ENCODE measurements around the gene MANEAL.
"Not testable (repeated sequence)": the region's sequence is repeated elsewhere in the genome, so short reads cannot be mapped to it uniquely, and the experiment has no call there.

MANEAL gene

DNA sequence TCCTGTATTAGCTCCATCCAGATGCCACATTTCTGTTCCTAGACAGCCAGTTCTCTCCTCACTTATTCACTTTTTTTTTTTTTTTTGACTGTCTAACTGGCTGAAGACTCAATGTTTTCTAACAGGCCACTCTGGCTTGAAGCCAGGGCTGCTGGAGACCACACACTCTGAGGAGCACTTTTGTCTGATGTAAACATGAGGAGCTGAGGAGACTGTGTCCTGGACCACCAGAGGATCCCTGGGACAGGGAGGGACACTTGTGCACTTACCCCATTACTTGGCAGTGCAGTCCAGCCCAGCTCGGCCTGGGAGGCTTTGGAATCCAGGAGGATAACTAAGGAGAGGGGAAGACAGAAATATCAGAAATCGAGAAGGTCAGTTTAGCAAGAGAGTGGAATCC is 31.1 kb upstream of the MANEAL start:
- peaks cover 9% of the 10 kb centered on the region for H3K4me1 ChIP-seq (ENCODE audit: control insufficient read depth, low read depth, low read length)
- H3K9ac ChIP-seq (ENCODE audit: low read length), result no peak overlapping the region
- H3K4me3 ChIP-seq (ENCODE audit: low read length), result no peak overlapping the region
- no peaks in the 10 kb centered on the region for H3K36me3 ChIP-seq (ENCODE audit: control insufficient read depth, low read depth, low read length)
- no peaks in the 10 kb centered on the region for H3K9me3 ChIP-seq (ENCODE audit: control insufficient read depth, low read depth, low read length)
- peaks cover 99% of the 10 kb centered on the region for H3K27me3 ChIP-seq (ENCODE audit: control insufficient read depth, insufficient read depth, low read length)
- no peak overlapping the region for H3K27ac ChIP-seq (ENCODE audit: low read length)

- H3K9ac ChIP-seq (ENCODE audit: low read length), result no peak overlapping the region
- no peaks in the 10 kb centered on the region for H3K36me3 ChIP-seq (ENCODE audit: control insufficient read depth, low read depth, low read length)
- H3K4me3 ChIP-seq (ENCODE audit: low read length), result no peak overlapping the region
- H3K27ac ChIP-seq (ENCODE audit: low read length), result no peak overlapping the region
- peaks cover 9% of the 10 kb centered on the region for H3K4me1 ChIP-seq (ENCODE audit: control insufficient read depth, low read depth, low read length)
- H3K9me3 ChIP-seq (ENCODE audit: control insufficient read depth, low read depth, low read length), result no peaks in the 10 kb centered on the region
- peaks cover 99% of the 10 kb centered on the region for H3K27me3 ChIP-seq (ENCODE audit: control insufficient read depth, insufficient read depth, low read length)
These were observed 29.7 kb upstream of the MANEAL start for GRCh38 chr1:37763791-37764413.

DNA sequence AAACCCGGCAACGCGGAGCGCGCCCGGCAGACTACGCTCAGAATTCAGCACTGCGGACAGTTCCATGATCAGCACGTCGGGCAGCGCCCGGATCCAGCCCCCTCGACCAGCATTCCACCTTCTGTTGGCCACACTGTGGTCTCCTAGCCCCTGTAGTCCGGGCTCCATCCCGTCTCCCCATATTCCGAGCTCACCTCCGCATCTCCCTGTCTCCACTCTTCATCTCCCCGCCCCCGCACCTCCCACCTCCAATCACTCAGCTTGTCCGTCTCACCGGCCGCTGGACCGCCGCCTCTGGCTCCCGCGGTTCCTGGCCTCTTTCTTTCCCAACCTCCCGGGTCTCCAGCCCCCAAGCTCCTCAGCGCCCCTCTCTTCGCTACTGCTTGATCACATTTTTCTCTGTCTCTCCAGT is 29.2 kb upstream of the MANEAL start:
- no peak overlapping the region for H3K27ac ChIP-seq (ENCODE audit: low read length)
- H3K9ac ChIP-seq (ENCODE audit: low read length), result no peak overlapping the region
- H3K4me1 ChIP-seq (ENCODE audit: control insufficient read depth, low read depth, low read length), result peaks cover 9% of the 10 kb centered on the region
- no peaks in the 10 kb centered on the region for H3K36me3 ChIP-seq (ENCODE audit: control insufficient read depth, low read depth, low read length)
- H3K9me3 ChIP-seq (ENCODE audit: control insufficient read depth, low read depth, low read length), result no peaks in the 10 kb centered on the region
- H3K4me3 ChIP-seq (ENCODE audit: low read length), result peak overlapping the region; percentile 55
- peaks cover 99% of the 10 kb centered on the region for H3K27me3 ChIP-seq (ENCODE audit: control insufficient read depth, insufficient read depth, low read length)

DNA sequence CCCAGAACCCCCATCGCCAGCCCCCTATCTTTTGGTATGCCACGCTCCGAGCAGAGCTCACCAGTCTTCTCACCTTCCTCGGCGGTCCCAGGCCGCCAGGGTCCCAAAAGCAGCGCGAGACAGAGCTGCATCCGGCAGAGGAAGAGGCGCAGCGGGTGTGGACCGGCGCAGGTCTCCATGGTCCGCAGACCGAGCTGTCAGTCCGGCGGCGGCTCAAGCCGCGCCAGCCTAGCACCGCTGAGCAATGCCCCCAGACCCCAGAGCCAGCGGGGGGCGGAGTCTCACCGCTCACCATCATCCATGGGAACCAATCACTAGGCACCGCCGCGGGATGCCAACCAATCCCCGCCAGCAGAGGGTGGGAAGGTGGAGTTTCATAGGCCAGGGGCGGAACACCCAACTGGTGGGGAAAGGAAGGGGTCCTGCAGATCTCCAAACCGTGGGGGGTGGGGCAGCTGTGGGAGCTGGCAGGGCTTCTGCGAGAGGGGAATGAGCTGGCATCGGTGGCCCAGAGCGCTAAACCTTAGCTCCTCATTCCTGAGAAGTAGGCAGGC is 28.7 kb upstream of the MANEAL start, which contains the start of gene EPHA10:
Gene EPHA10 (minus strand): TSS at position 233 of the 554 bp plus-strand sequence. CDS start 54 bp downstream, at position 179.
- H3K36me3 ChIP-seq (ENCODE audit: control insufficient read depth, low read depth, low read length), result no peaks in the 10 kb centered on the region
- peaks cover 9% of the 10 kb centered on the region for H3K4me1 ChIP-seq (ENCODE audit: control insufficient read depth, low read depth, low read length)
- no peak within 1 kb of the TSS for H3K27ac ChIP-seq (ENCODE audit: low read length)
- no peaks in the 10 kb centered on the region for H3K9me3 ChIP-seq (ENCODE audit: control insufficient read depth, low read depth, low read length)
- peaks cover 98% of the 10 kb centered on the region for H3K27me3 ChIP-seq (ENCODE audit: control insufficient read depth, insufficient read depth, low read length)
- no peak within 1 kb of the TSS for H3K9ac ChIP-seq (ENCODE audit: low read length)
- peak within 1 kb of the TSS; percentile 55 for H3K4me3 ChIP-seq (ENCODE audit: low read length)

GRCh38 chr1:37765916-37766664 is 27.6 kb upstream of the MANEAL start:
- Histone ChIP-seq H3K27ac (ENCODE audit: low read length) (no peak overlapping the region), H3K4me1 (ENCODE audit: control insufficient read depth, low read depth, low read length) (peaks cover 9% of the 10 kb centered on the region), H3K9me3 (ENCODE audit: control insufficient read depth, low read depth, low read length) (no peaks in the 10 kb centered on the region), H3K4me3 (ENCODE audit: low read length) (peak overlapping the region; percentile 55), H3K36me3 (ENCODE audit: control insufficient read depth, low read depth, low read length) (no peaks in the 10 kb centered on the region), H3K9ac (ENCODE audit: low read length) (no peak overlapping the region), H3K27me3 (ENCODE audit: control insufficient read depth, insufficient read depth, low read length) (peaks cover 98% of the 10 kb centered on the region)

- no peak overlapping the region for H3K4me3 ChIP-seq (ENCODE audit: low read length)
- no peaks in the 10 kb centered on the region for H3K9me3 ChIP-seq (ENCODE audit: control insufficient read depth, low read depth, low read length)
- H3K27ac ChIP-seq (ENCODE audit: low read length), result no peak overlapping the region
- H3K4me1 ChIP-seq (ENCODE audit: control insufficient read depth, low read depth, low read length), result peaks cover 9% of the 10 kb centered on the region
- no peak overlapping the region for H3K9ac ChIP-seq (ENCODE audit: low read length)
- no peaks in the 10 kb centered on the region for H3K36me3 ChIP-seq (ENCODE audit: control insufficient read depth, low read depth, low read length)
- peaks cover 86% of the 10 kb centered on the region for H3K27me3 ChIP-seq (ENCODE audit: control insufficient read depth, insufficient read depth, low read length)
These were observed 26.2 kb upstream of the MANEAL start for GRCh38 chr1:37767488-37767887.

DNA sequence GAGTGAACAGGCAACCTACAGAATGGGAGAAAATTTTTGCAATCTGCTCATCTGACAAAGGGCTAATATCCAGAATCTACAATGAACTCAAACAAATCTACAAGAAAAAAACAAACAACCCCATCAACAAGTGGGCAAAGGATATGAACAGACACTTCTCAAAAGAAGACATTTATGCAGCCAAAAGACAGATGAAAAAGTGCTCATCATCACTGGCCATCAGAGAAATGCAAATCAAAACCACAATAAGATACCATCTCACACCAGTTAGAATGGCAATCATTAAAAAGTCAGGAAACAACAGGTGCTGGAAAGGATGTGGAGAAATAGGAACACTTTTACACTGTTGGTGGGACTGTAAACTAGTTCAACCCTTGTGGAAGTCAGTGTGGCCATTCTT is 22.2 kb upstream of the MANEAL start:
- H3K9me3 ChIP-seq (ENCODE audit: control insufficient read depth, low read depth, low read length); H3K9ac ChIP-seq (ENCODE audit: low read length); H3K27ac ChIP-seq (ENCODE audit: low read length); H3K36me3 ChIP-seq (ENCODE audit: control insufficient read depth, low read depth, low read length); H3K4me3 ChIP-seq (ENCODE audit: low read length); H3K4me1 ChIP-seq (ENCODE audit: control insufficient read depth, low read depth, low read length): not testable (repeated sequence)
- H3K27me3 ChIP-seq (ENCODE audit: control insufficient read depth, insufficient read depth, low read length), result peaks cover 46% of the 10 kb centered on the region

DNA sequence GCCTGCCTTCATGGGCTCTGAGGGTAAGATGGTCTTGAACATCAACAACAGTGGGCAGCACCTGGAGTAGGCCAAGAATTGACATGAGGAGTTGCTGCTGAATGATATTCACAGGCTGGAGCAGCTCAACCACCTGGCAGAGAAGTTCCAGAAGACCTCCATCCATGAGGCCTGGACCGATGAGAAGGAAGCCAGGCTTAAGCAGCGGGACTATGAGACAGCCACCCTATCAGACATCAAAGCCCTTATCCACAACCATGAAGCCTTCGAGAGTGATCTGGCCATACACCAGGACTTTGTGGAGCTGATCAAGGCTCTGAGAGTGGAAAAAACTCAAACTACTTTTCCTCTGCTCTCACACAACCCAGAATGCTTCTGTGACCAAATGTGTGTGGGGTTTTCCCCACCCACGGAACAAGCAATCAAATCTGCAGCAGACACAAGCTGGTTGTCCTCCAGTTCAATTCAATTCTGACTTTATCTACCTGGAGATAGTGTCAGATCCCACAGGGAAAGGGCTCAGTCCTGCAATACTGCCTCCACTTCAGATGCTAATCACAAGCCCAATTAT is 16.6 kb upstream of the MANEAL start:
- Histone ChIP-seq H3K36me3 (ENCODE audit: control insufficient read depth, low read depth, low read length) (no peaks in the 10 kb centered on the region), H3K9me3 (ENCODE audit: control insufficient read depth, low read depth, low read length) (no peaks in the 10 kb centered on the region), H3K4me3 (ENCODE audit: low read length) (no peak overlapping the region), H3K4me1 (ENCODE audit: control insufficient read depth, low read depth, low read length) (no peaks in the 10 kb centered on the region), H3K27me3 (ENCODE audit: control insufficient read depth, insufficient read depth, low read length) (peaks cover 5% of the 10 kb centered on the region), H3K9ac (ENCODE audit: low read length) (no peak overlapping the region), H3K27ac (ENCODE audit: low read length) (no peak overlapping the region)

DNA sequence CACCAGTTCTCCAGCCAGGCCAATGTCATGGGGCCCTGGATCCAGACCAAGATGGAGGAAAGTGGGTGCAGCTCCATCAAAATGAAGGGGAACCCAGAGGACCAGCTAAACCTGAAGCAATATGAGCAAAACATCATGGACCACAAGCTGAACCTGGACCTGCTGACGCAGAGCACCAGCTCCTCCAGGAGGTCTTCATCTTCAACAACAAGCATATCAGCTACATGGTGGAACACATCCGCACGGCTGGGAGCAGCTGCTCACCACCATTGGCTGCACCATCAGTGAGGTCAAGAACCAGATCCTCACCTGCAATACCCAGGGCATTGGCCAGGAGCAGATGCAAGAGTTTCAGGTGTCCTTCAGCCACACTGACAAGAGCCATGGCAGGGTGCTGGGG is 15.0 kb upstream of the MANEAL start:
- H3K4me1 ChIP-seq (ENCODE audit: control insufficient read depth, low read depth, low read length), result no peaks in the 10 kb centered on the region
- no peak overlapping the region for H3K9ac ChIP-seq (ENCODE audit: low read length)
- H3K27me3 ChIP-seq (ENCODE audit: control insufficient read depth, insufficient read depth, low read length), result peaks cover 5% of the 10 kb centered on the region
- no peaks in the 10 kb centered on the region for H3K9me3 ChIP-seq (ENCODE audit: control insufficient read depth, low read depth, low read length)
- H3K36me3 ChIP-seq (ENCODE audit: control insufficient read depth, low read depth, low read length), result no peaks in the 10 kb centered on the region
- no peak overlapping the region for H3K4me3 ChIP-seq (ENCODE audit: low read length)
- no peak overlapping the region for H3K27ac ChIP-seq (ENCODE audit: low read length)

- Histone ChIP-seq H3K27ac (ENCODE audit: low read length) (no peak overlapping the region), H3K4me3 (ENCODE audit: low read length) (no peak overlapping the region), H3K4me1 (ENCODE audit: control insufficient read depth, low read depth, low read length) (no peaks in the 10 kb centered on the region), H3K9me3 (ENCODE audit: control insufficient read depth, low read depth, low read length) (no peaks in the 10 kb centered on the region), H3K9ac (ENCODE audit: low read length) (no peak overlapping the region), H3K27me3 (ENCODE audit: control insufficient read depth, insufficient read depth, low read length) (peaks cover 11% of the 10 kb centered on the region), H3K36me3 (ENCODE audit: control insufficient read depth, low read depth, low read length) (no peaks in the 10 kb centered on the region)
These were observed 11.2 kb upstream of the MANEAL start for GRCh38 chr1:37782491-37782890.

GRCh38 chr1:37792943-37793686 is 532 bp upstream of the MANEAL start:
- Histone ChIP-seq H3K27ac (ENCODE audit: low read length) (no peak overlapping the region), H3K4me3 (ENCODE audit: low read length) (peak overlapping the region; percentile 51), H3K9ac (ENCODE audit: low read length) (no peak overlapping the region), H3K4me1 (ENCODE audit: control insufficient read depth, low read depth, low read length) (peaks cover 4% of the 10 kb centered on the region), H3K27me3 (ENCODE audit: control insufficient read depth, insufficient read depth, low read length) (peaks cover 56% of the 10 kb centered on the region), H3K36me3 (ENCODE audit: control insufficient read depth, low read depth, low read length) (no peaks in the 10 kb centered on the region), H3K9me3 (ENCODE audit: control insufficient read depth, low read depth, low read length) (no peaks in the 10 kb centered on the region)
